Aorta (tissue), 5 donors: ENCODE measurements around the gene HES3. TPM values are rescaled to one million over a fixed set of nuclear protein-coding genes. Genes with fewer than 3 reads are reported as not detected.

Source experiments
- ATAC-seq: fragments of 200-7000 bp; cut with Tn5 transposase; one replicate; pipeline ENCODE4 v1.9.1; 2022; ENCODE audit warnings: moderate library complexity; ENCODE audit not compliant: low FRiP score
- DNase-seq, 2 donors: peaks; one replicate each; pipeline ENCODE4 v3.0.0-alpha.2; 2020
- H3K27ac ChIP-seq, 2 donors: one replicate each; pipeline ENCODE4 v1.5.1; 2013; ENCODE audit warnings: low read length in 2 of 2, mild to moderate bottlenecking in 2 of 2, moderate library complexity in 2 of 2, control low read depth in 1 of 2, inconsistent platforms in 1 of 2, low read depth in 1 of 2
- H3K27me3 ChIP-seq, 2 donors: one replicate each; pipeline ENCODE4 v1.6.1; 2013; ENCODE audit warnings: control low read depth in 1 of 2, low read length in 1 of 2, mild to moderate bottlenecking in 1 of 2, moderate library complexity in 1 of 2; ENCODE audit not compliant: insufficient read depth in 2 of 2, control insufficient read depth in 1 of 2
- H3K36me3 ChIP-seq, 2 donors: one replicate each; pipeline ENCODE4 v1.6.1; 2013; ENCODE audit warnings: control low read depth in 1 of 2, low read length in 1 of 2, mild to moderate bottlenecking in 1 of 2; ENCODE audit not compliant: insufficient read depth in 2 of 2, control insufficient read depth in 1 of 2
- H3K4me1 ChIP-seq, 2 donors: one replicate each; pipeline ENCODE4 v1.6.1; 2013; ENCODE audit warnings: low read length in 2 of 2, control low read depth in 1 of 2, mild to moderate bottlenecking in 1 of 2, moderate library complexity in 1 of 2; ENCODE audit not compliant: insufficient read depth in 2 of 2, control insufficient read depth in 1 of 2
- H3K4me3 ChIP-seq, 2 donors: one replicate each; pipeline ENCODE4 v1.5.1; 2013; ENCODE audit warnings: low read length in 2 of 2, control low read depth in 1 of 2, mild to moderate bottlenecking in 1 of 2
- H3K9me3 ChIP-seq: one replicate; pipeline ENCODE4 v1.6.1; 2013; ENCODE audit warnings: mild to moderate bottlenecking, low read length; ENCODE audit not compliant: control insufficient read depth
- WGBS, 2 donors: extraction: QIAGEN DNeasy Blood & Tissue Kit; methylation state at CpG; one replicate each; pipeline ENCODE4 v1.1.7; 2013; 5-methylcytosine and 5-hydroxymethylcytosine counted together
- intact Hi-C, 2 donors: fragments of 100-400 bp; cut with DNase I; formaldehyde crosslinking; loops; one replicate each; pipeline versions ENCODE4 v1.14.2 to v1.15.0; 2022
- polyA plus RNA-seq, 2 donors: library from polyadenylated mRNA; stranded (reverse); fragments of 200-250 nt; gene quantifications; one replicate each; pipeline ENCODE4 v1.2.3, GENCODE V29; 2013
- total RNA-seq, 2 donors: library from RNA; stranded (reverse); fragmentation: NEBNext Ultra II Directional; extraction: Animal tissue kit (Norgen Biotek cat#: 25700); gene quantifications; one replicate each; pipeline ENCODE4 v1.2.1, GENCODE V29; 2021
- donor health status: healthy with polysubstance abuse.
- donor health status: Bipolar disorder and iron deficiency.
- donor health status: DM: no; HTN: no; CAD: no.
- donor health status: DM: no; HTN: no; CAD: no.
- donor health status: DM: yes; HTN: yes; CAD: no.

HES3 gene
- total and polyA plus RNA-seq, 4 donors: not detected

DNA sequence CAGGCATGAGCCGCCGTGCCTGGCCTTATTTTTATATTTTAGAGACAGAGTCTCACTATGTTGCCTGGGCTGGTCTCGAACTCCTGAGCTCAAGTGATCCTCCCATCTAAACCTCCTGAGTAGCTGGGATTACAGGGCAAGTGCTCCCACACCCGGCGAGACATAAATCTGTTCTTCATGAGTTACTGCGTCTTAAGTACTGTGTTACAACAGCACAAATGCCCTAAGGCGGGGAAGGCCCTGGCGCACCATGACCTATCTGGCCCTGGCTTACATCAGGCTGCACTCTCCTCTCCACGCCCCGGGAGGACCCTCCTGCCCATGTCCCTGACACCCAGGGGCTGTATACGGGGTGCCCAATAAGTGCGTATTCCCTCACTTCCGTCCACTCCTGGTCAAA lies 12.7 kb downstream of the HES3 start:
- H3K4me3 ChIP-seq: no peak overlapping the region
- H3K4me1 ChIP-seq: no peaks in the 10 kb centered on the region
- no peaks in the 10 kb centered on the region for H3K27me3 ChIP-seq
- no peak for ATAC-seq
- intact Hi-C loops: no loop called here
- 94 to 96% methylated on average over 13 of the region's 13 CpGs for WGBS, 2 donors
- no peak overlapping the region for H3K27ac ChIP-seq
- DNase-seq: no peak
- H3K9me3 ChIP-seq: no peaks in the 10 kb centered on the region
- H3K36me3 ChIP-seq: no peaks in the 10 kb centered on the region

DNA sequence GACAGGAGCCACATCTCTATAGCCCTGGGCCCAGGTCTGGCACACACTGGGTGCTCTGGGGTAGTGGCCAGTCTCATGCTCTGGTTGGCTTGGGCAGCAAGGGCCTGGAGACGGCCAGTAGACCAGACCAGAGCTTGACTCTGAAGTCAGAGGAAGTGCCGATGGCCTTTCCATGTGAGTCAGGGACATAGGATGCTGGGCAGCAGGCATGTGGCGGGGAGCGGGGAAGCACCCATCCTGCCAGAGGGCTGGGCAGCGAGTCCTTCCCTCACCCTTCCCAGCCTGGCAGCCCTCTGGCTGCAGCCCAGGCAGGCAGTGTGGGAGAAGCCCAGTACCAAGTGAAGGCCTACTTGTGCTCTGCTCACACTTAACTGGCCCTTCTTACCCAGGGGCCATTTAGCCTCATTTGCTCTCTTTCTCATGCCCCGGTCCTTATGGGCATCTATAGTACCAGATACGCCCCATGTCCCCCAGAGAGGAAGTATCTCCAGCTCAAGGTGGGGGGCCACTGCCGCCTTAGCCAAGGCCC lies 13.6 kb downstream of the HES3 start:
- 86 to 89% methylated on average over 8 of the region's 8 CpGs for WGBS, 2 donors
- H3K9me3 ChIP-seq: no peaks in the 10 kb centered on the region
- H3K27ac ChIP-seq: no peak overlapping the region
- DNase-seq (no peak), ATAC-seq (no peak)
- no peaks in the 10 kb centered on the region for H3K36me3 ChIP-seq
- H3K4me1 ChIP-seq: no peaks in the 10 kb centered on the region
- intact Hi-C loops: no loop called here
- no peak overlapping the region for H3K4me3 ChIP-seq
- H3K27me3 ChIP-seq: no peaks in the 10 kb centered on the region

DNA sequence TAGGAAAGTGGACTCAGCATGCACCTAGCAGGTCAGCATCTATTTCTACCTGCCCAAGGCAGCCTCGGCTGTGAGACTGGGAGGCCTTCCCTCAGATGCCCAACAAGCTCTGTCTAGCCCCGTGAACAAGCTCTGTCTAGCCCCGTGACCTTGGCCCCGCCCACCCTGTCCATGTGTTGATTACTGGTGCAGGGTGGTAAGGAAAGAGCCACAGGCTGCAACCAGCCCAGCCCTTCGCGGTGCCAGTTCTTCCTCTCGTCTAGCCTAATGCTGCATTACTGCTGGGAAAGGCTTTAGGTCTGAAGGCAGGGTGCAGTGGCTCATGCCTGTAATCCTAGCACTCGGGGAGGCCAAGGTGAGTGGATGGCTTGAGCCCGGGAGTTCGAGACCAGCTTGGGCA lies 14.7 kb downstream of the HES3 start:
- ATAC-seq: no peak
- no peaks in the 10 kb centered on the region for H3K36me3 ChIP-seq
- no peaks in the 10 kb centered on the region for H3K4me1 ChIP-seq
- DNase-seq: no peak
- intact Hi-C loops: no loop called here
- 88 to 92% methylated on average over 10 of the region's 10 CpGs for WGBS, 2 donors
- H3K9me3 ChIP-seq: no peaks in the 10 kb centered on the region
- H3K27ac ChIP-seq: no peak overlapping the region
- H3K4me3 ChIP-seq: no peak overlapping the region
- H3K27me3 ChIP-seq: no peaks in the 10 kb centered on the region

- Histone ChIP-seq H3K27ac (no peak overlapping the region), H3K4me3 (no peak overlapping the region), H3K27me3 (no peaks in the 10 kb centered on the region), H3K36me3 (no peaks in the 10 kb centered on the region), H3K4me1 (no peaks in the 10 kb centered on the region), H3K9me3 (no peaks in the 10 kb centered on the region)
- WGBS, 2 donors: 10 to 13% methylated on average over 38 to 46 of the region's 46 CpGs
- ATAC-seq (peak; percentile 74), DNase-seq (peak; percentile 90 to 92)
- intact Hi-C loops: no loop called here
Measured at GRCh38 chr1:6259491-6260362, 15.7 kb downstream of the HES3 start.

DNA sequence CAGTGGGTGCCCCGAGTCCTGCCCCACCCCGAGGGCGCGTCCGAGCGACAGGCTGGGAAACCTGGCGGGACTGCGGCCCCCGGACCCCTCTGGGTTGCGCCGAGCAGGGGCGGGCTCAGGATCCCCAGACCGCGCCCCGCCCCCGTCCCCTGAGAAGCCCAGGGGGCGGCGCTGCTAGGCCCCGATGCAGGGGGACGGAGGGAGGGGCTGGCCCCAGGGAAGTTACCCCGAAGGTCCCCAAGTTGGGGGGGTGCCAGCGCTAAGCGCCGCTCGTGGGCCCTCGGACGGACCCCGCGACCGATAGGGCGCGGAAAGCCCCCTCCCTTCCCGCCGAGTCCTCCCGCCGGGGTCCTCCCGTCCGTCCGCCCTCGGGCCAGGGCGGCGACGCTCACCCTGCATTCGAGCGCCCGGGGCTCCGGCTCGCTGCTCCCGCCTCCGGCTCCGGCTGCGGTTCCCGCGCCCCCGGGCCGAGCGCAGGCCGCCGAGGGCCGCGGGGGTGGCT lies 16.5 kb downstream of the HES3 start:
- Histone ChIP-seq H3K9me3 (no peaks in the 10 kb centered on the region), H3K36me3 (no peaks in the 10 kb centered on the region), H3K4me3 (peak overlapping the region; percentile 11 to 32), H3K27ac (no peak overlapping the region), H3K27me3 (no peaks in the 10 kb centered on the region), H3K4me1 (no peaks in the 10 kb centered on the region)
- WGBS, 2 donors: 0 to 2% methylated on average over 8 to 61 of the region's 61 CpGs
- intact Hi-C loops: no loop called here
- no peak for ATAC-seq
- DNase-seq: no peak

DNA sequence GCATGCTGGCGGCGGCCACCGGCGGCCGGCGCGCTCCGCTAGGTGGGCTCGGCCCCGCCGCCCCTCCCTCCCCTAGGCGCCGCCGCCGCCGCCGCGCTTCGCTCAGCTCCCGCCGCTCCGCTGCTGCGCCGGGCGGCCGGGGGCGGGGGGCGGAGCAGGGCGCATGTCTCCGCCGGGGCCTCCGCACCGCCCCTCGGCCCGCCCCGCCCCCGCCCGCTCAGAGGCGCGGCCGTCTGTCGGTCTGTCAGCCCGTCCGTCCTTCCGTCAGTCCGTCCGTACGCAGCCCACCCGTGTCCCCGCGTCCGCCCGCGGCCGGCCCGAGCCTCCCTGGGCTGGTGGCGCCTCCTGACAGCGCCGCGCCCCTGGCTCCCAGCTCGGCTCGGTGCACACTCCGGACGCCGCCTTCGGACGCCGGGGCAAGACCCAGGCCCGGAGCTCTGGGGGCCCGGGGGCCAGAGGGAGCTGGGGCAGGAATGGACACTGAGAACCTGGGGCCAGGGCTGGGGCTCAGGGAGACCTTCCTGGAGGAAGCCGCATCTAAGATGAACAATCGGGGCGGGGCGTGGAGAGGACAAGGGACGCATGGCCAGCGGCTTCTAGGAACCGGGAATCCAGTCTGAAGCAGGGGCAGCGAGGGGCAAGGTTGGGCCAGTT lies 17.1 kb downstream of the HES3 start, which contains the start of gene GPR153:
Gene GPR153 (minus strand): TSS at position 138 of the 654 bp plus-strand sequence. CDS start 6,193 bp downstream, outside the sequence.
- no peak for DNase-seq
- Histone ChIP-seq H3K4me3 (peak within 1 kb of the TSS; percentile 11 to 32), H3K9me3 (no peaks in the 10 kb centered on the region), H3K27ac (no peak within 1 kb of the TSS), H3K36me3 (no peaks in the 10 kb centered on the region), H3K4me1 (no peaks in the 10 kb centered on the region), H3K27me3 (no peaks in the 10 kb centered on the region)
- intact Hi-C loops: no loop called here
- no peak for ATAC-seq
- 2% methylated on average over 30 to 78 of the region's 78 CpGs for whole genome bisulfite sequencing, 2 donors

DNA sequence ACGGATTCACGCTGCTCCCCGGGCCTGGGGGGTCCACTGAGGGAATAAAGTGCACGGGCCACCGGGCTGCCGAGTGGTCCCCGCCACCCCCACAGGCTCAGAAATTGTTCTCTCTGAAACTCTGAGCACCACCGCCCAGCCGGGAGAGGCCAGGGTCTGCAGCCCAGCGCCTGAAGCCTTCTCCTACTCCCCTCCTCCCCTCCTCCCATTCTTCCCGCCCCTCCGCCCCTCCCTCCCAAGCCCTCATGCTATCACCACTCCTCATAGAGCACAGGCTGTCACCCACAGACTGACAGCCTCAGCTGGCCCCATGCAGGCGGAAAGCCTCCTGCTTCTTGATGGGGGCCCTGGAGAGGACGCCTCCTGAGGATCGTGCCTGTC lies 17.6 kb downstream of the HES3 start:
- DNase-seq (no peak), ATAC-seq (no peak)
- WGBS, 2 donors: 40 to 41% methylated on average over 13 to 15 of the region's 15 CpGs
- Histone ChIP-seq H3K36me3 (no peaks in the 10 kb centered on the region), H3K4me3 (no peak overlapping the region), H3K27ac (no peak overlapping the region), H3K4me1 (no peaks in the 10 kb centered on the region), H3K27me3 (no peaks in the 10 kb centered on the region), H3K9me3 (no peaks in the 10 kb centered on the region)
- intact Hi-C loops: no loop called here

- no peaks in the 10 kb centered on the region for H3K9me3 ChIP-seq
Measured at GRCh38 chr1:6262555-6263420, 18.8 kb downstream of the HES3 start.

More at GRCh38 chr1:6262555-6263420, 18.8 kb downstream of the HES3 start:
- intact Hi-C loops: no loop called here
- Histone ChIP-seq H3K36me3 (no peaks in the 10 kb centered on the region), H3K27ac (no peak overlapping the region), H3K27me3 (no peaks in the 10 kb centered on the region), H3K4me3 (no peak overlapping the region), H3K4me1 (no peaks in the 10 kb centered on the region)
- DNase-seq: no peak
- 53 to 58% methylated on average over 25 of the region's 25 CpGs for WGBS, 2 donors
- peak; percentile 24 for ATAC-seq
